T-helper 2 cell treated with Interferon-gamma antibody and Interleukin-4, amounts not matched to agents 100 ng/mL and 5 ng/mL, for 36 hours (primary cell): ENCODE data around the gene NUDCD3. TPM values are rescaled to one million over a fixed set of nuclear protein-coding genes. Genes with fewer than 3 reads are reported as not detected.

Experiments used
- intact Hi-C: fragments of 100-400 bp; cut with micrococcal nuclease; formaldehyde crosslinking; loops from one replicate; pipeline ENCODE4 v1.15.1; 2023
- total RNA-seq: library from RNA; stranded (reverse); gene quantifications from 2 replicates; pipeline ENCODE4 v1.2.3, GENCODE V29; 2022

NUDCD3 gene
- total RNA-seq, result 89.6 and 91.1 TPM in 2 replicates

- intact Hi-C loops, result loop anchor here (1.0 to 5.0 kb wide), 9 partner anchors 13 to 408 kb away; partner anchors contain the start of genes H2AZ2, OGDH, POLM and TMED4
These were observed at the start of gene NUDCD3 for GRCh38 chr7:44490351-44491200. TSS of gene NUDCD3 (minus strand) at chr7:44490658. CDS start at chr7:44490600, 58 bp downstream.

DNA sequence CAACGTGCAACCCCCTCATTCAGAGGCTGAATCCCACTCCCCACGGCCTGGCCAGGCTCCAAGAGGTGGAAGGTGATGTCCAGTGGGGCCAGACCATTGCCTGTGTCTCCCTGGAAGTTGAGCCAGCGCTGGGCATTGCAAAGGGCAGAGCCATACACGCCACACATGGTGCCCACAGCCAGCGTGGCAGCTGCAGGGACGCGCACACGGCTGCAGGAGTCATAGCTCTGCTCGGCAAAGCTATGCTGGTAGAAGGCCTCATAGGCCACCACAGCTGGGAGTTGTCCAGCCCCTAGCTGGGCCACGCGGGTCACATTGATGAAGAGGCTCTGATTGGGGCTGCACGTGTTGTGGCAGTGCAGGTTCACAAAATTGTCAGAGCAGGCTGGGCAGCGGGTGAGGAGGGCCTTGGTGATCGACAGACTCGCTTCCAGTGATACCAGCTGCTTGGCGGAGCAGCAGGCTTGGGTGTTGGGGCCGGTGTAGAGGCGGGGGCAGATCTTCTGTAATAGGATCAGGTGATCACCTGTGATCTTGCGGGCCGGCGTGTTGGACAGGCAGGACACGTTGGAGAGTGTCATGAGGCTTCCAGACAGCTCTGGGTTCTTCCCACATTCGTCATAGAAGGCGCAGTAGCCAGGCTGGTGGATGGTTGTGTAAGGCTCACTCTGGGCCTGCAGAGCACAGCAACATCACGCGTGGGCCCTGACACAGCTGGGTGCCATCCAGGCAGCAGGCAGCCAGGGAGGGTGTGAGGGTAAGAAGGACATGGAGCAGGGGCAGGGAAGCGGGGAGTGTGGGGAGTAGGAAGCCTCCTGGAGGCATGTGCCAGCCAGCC, 49.4 kb upstream of the NUDCD3 start:
- intact Hi-C loops, result no loop called here

DNA sequence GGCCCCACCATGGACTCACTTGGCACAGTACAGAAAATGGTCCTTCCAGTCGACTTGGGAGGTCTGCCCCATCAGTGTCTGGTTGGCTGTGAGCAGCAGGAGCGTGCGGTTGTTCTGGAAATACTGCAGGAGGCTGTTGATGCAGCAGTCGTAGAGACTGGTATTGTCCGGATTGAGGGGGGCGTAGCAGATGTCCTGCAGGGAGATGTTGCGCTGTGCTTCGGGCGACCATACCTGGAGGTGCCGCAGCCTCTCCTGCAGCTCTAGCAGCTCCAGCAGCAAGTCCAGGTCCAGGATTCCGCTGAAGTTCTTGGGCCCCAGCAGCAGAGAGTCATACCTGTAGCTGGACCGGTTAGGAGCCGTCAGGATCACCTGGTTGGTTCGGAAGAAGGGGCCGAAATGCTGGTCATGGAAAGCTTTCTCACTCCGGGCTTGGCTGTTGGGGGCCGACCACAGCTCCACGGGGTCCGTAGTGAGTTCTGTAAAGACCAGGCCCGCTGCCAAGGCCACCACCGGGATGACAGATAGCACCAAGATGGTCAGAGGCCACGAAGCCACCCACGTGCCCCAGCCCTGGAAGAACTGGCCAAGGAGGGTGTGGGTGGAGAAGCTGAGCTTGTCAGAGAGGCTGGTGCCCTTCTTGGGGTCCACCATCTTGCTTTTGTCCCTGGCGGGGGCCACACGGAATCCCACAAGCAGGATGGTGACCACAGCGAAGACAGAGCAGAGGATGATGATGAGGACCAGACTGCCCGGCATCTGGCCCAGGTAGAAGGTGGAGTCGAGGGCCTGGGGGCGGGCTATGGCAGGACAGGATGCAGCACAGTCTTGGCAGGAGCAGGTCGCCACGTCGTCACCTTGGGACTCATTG, 48.6 kb upstream of the NUDCD3 start:
- intact Hi-C loops, result no loop called here

DNA sequence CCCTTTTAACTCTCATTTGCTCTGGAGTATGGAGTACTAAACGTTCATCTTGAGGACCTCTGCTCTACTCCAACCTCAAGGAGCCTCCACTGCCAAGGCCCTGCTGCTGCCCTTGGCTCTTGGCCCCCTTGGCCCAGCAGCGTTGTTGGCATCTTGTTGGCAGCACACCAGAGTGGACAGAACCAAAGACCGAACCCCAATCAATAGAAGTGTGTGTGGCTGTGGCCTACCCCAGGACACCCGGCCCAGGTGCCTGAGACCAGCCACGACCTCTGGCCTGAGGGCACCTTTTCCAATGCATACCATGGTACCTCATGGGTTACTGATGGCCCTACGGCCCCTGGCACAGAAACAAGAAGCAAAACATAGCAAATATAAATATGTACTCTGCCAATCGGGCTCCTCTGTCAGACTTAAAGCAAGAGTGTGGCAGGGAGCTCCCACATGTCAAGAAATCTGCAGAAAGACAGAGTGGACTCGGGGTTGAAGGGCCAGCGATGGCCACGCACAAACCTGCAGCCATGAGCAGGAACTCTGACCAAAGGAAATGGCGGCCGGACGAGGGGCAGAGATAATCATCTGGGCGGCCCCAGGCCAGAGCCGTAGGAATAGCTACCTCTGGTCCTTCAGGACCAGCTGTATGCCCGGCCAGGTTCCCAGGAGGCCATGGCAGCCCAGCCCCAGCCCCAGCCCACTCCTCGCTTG, 47.8 kb upstream of the NUDCD3 start:
- intact Hi-C loops, result no loop called here

DNA sequence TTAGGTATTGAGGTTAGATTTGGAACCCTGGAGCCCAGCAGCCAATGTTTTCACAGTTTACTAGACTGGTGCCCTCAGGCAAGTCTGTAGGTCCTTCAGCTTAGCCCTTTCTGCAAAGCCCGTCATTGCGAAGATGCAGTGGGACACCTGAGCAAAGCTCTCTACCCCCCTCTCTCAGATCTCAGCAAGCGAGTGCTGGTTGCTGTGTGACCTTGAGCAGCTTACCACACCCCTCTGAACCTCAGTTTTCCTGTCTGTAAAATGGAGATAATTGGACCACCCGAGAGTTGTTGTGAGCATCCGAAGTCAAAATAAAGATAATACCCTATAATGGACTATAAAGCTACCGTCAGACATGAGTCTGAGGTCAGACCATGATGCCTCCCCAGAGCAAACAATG, 47.0 kb upstream of the NUDCD3 start:
- intact Hi-C loops, result no loop called here

DNA sequence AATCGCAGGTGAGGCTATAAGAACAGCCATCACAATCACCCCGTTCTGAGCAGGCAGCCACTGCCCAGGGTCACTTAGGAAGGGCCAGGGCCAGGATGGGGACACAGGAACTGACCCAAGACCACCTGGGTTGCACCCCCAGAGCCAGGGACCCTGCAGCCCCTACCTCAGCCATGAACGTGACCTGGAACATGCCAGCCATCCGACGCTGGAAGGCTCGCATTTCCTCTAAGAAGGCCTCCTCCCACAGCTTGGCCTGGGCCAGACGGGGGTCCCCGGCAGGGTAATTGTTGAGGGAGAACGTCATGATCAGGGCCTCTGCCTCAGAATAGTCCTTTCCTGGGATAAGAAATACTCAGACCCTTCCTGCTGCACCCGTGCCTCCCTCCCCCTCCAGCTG, 45.6 kb upstream of the NUDCD3 start:
- intact Hi-C loops, result no loop called here

DNA sequence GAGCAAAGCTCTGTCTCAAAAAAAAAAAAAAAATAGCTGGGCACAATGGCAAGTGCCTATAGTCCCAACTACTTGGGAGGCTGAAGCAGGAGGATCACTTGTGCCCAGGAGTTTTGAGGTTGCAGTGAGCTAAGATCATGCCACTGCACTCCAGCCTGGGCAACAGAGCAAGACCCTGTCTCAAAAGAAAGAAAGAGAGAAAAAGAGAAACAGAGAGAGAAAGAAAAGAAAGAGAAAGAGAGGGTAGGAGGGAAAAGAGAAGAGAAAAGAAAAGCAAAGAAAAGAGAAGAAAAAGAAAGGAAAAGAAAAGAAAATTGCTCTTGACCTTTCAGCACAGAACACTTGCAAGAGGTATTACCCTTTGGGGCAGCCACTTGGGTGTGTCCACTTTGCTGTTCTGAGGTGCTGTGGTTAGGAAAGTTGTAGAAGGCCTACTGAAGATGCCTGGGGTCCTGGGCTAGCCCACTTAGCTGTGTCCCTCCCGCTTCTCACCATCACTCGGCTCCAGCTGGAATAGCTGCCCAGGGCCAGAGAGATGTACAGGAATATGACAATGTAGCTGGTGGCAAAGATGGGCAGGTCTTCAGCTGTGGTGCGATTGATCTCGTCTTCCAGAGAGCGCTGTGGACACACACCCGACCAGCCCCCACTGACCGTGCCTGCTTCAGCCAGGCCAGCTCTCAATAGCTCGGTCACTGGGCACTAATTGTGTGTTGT, 45.0 kb upstream of the NUDCD3 start:
- intact Hi-C loops, result no loop called here

- intact Hi-C loops, result no loop called here
These were observed 44.0 kb upstream of the NUDCD3 start for GRCh38 chr7:44534501-44534900.

GRCh38 chr7:44534087-44534486, 43.6 kb upstream of the NUDCD3 start:
- intact Hi-C loops, result no loop called here

- intact Hi-C loops, result no loop called here
These were observed 43.0 kb upstream of the NUDCD3 start for GRCh38 chr7:44533301-44534055.

DNA sequence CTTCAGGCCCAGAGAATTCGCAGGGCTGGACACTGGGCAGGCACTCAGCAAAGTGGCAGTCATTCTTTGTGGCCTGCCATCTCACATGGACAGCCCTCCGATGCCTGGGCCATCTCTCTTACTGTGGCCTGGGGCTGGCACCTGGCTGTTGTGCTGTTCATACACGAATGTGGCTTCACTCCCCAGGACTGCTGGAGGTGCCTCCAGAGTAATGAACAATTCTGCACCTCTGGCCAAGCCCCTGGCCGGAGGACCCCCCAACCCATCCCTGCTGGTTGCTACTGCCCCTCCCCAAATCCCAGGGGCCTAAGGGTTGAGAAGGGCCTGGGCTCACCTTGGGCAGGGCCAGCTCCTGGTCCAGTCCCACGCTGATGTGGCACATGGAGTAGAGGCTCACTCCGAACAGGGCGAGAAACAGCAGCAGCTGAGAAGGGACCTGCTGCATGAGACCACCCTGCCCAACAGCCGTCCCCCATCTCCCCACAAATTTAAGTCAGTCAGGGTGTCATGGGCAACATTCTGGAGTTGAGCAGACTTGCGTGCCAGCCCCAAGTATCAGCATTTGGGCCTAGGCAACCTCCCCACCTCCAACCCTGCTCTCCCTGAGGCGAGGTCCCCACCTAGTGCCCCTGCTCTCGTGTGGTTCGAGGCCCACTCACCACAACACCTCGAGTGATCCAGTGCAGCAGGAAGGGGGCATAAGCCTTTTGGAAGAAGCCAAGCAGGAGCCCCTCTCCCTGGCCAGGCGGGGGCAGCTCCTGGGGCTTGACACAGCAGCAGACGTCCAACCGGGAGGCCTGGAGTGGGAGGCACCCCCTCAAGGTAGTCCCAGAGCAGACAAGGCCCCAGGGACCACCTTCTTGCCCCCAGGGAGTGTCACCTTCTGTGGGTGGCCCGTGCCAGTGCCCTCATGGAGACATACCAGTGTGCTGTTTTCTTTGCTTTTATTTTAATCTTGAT, 41.2 kb upstream of the NUDCD3 start:
- intact Hi-C loops, result no loop called here

DNA sequence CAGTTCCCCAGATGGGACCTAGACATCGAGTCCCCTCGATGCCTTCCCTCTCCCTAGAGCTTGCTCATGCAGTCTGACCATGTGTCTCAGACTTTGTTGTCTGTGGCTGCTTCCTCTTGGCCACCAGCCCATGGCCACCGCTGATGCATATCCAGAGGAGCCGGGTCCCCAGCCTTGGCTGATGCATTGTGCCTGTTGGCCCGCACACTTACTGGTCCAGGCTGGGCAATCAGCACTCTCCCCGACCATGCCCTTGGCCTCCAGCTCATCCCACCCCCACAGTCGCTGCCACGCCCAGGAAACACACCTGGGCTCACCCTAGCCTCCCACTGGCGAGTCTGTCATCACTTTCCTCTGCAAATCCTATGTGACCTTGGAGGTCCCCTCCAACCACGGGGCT, 40.5 kb upstream of the NUDCD3 start:
- intact Hi-C loops, result no loop called here

GRCh38 chr7:44524811-44525388, 34.4 kb upstream of the NUDCD3 start:
- intact Hi-C loops, result no loop called here

GRCh38 chr7:44522315-44522714, 31.9 kb upstream of the NUDCD3 start:
- intact Hi-C loops, result no loop called here

GRCh38 chr7:44521347-44522095, 31.1 kb upstream of the NUDCD3 start:
- intact Hi-C loops, result no loop called here

DNA sequence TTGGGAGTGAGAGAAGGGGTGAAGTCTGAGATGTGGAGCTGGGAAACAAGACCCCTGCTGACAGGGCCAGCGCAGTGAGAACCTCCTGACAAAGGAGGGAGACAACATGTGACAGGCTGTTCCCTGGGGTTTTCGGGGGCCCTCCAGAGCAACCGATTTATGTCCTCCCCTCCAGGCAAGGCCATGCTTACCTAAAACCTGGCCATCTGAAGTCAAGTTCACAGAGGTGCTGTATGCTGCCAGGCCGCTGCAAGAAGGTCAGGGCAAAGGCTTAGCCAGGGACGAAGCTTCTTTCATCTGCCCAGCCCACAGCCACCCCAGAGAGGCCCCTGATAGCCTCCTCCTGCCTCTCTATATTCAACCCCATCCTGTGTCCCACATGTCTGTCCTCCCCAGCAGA, 30.1 kb upstream of the NUDCD3 start:
- intact Hi-C loops, result no loop called here

DNA sequence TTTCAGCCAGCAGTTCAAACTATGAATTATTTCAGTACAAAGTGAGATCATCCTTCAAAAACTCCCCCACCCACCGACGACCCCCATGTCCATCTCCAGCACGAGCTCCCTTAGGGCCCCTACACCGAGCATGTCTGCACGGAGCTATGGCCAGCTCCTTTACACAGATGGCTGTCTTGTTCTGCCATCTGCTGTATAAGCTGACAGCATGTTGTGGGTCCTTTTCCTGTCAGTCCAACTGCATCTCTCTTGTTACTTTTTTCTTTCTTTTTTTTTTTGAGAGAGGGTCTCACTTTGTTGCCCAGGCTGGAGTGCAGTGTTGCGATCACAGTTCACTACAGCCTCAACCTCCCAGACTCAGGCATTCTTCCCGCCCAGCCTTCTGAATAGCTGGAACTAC, 29.1 kb upstream of the NUDCD3 start:
- intact Hi-C loops, result no loop called here
